Endothelial cell of umbilical vein (primary cell): ENCODE results near the gene SLC45A2. TPM values are rescaled to one million over a fixed set of nuclear protein-coding genes. Genes with fewer than 3 reads are reported as not detected.

Experiments
- polyA plus RNA-seq, 4 experiments: library from polyadenylated mRNA; depleted of rRNA in 3 of 4; stranded (reverse) in 3 of 4; unstranded in 1 of 4; fragments of >200 nt; gene quantifications; 2 replicates each; pipeline versions ENCODE4 v1.2.1 to v1.2.3, GENCODE V29; 2011 to 2012; ENCODE audit warnings: missing spikeins in 1 of 4
- small RNA-seq: library from RNA; depleted of rRNA; stranded (forward); fragments of <200 nt; gene quantifications from one replicate; pipeline ENCODE3, GENCODE V24; 2012; ENCODE audit warnings: low replicate concordance, low read depth; ENCODE audit not compliant: insufficient read depth, insufficient read length
- total RNA-seq: library from RNA; stranded (reverse); gene quantifications from 2 replicates; pipeline ENCODE4 v1.2.3, GENCODE V29; 2021

The SLC45A2 gene
- total and polyA plus RNA-seq, 2 donors (not counting 3 experiments of a cell fraction or from before 2014, with no cell fraction given) = not detected

Small RNA genes within 50 kb of the gene (small RNA-seq; reads per million reads assigned to genes)
- not detected for gene AC139783.1

Other genes starting within 250 kb of the SLC45A2 start
- 0.88 TPM in 1 of 2 replicates, not detected in the other for gene ADAMTS12, start 92.7 kb downstream of the SLC45A2 start, total RNA-seq
- gene ADAMTS12, start 92.7 kb downstream of the SLC45A2 start, polyA plus RNA-seq = not detected in 2 replicates
- gene RXFP3, start 48.3 kb downstream of the SLC45A2 start, total RNA-seq = not detected in 2 replicates
- not detected in 2 replicates for gene RXFP3, start 48.3 kb downstream of the SLC45A2 start, polyA plus RNA-seq
- 8.3 and 8.7 TPM in 2 replicates for gene AMACR, start 23.4 kb upstream of the SLC45A2 start, total RNA-seq
- 6.7 and 7.1 TPM in 2 replicates for gene AMACR, start 23.4 kb upstream of the SLC45A2 start, polyA plus RNA-seq
- 1.6 and 2.0 TPM in 2 replicates for gene C1QTNF3, start 58.5 kb upstream of the SLC45A2 start, total RNA-seq
- gene C1QTNF3, start 58.5 kb upstream of the SLC45A2 start, polyA plus RNA-seq = 1.3 and 1.6 TPM in 2 replicates